Measurements from ENCODE around the gene SLC25A46.
"Not testable (repeated sequence)": the region's sequence is repeated elsewhere in the genome, so short reads cannot be mapped to it uniquely, and the experiment has no call there.

SLC25A46 gene

DNA sequence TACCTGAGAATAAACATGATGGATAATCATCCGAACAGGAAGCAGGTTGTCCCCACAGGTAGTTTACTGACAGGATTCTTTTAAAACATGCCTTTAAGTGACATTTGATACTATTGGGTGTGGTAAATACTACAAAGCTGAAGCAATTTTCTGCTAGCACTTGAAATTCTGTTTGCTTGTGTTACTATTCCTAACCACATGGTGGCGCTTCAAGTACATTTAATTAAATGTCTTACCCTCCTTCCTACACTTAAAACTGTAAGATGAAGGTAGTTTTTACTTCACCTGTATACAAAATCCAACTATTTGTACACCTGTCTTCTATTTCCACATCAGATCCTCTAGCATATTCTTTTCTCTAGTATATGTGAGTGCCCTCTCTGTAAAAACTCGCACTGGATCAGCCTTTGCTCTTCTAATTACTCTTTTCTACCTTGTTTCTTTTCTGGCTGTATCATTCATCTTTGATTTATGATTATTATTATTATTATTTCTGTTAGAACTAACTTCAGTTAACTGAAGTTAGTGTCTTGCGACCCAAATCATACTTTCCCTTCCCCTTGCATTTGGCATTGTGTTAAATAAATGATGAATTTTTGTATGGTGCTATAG is 18.4 kb downstream of the SLC25A46 start:
- peak; percentile 21 for DNase-seq (ENCODE audit: low spot score)

- no peak for DNase-seq (ENCODE audit: low spot score)
Measured at GRCh38 chr5:110760158-110760557, 21.4 kb downstream of the SLC25A46 start.

DNA sequence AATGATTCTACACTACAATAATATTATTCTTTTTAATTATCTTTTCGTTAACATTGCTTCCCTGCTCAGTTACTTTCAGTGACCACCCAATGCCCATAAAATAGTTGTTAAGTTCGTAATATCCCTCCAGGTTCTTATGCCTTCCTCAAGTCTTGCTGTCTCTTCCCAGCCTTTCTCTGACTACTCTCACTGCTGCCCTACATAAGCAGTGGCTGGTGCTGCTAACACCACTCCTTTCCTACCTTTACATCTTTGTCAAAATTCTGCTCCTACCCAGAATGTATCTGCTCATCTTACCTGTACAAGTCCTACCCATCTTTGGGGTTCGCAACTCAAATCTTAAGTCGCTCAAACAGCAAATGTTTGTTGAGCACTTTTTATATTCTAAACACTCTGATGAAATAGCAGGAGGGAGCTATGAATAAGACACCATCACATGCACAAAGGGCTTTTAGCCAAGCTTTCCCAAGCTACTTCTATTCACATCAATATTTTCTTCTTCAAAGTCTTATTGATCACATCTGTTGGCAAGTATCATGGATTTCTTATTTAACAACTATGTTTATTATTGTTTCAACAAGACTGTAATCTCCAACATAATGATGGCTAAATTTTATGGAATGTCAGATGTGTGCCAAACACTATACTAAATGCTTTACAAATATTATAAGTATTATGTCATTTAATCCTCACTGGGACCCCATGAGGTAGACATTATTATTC is 29.5 kb downstream of the SLC25A46 start:
- DNase-seq (ENCODE audit: low spot score) = peak; percentile 17

DNA sequence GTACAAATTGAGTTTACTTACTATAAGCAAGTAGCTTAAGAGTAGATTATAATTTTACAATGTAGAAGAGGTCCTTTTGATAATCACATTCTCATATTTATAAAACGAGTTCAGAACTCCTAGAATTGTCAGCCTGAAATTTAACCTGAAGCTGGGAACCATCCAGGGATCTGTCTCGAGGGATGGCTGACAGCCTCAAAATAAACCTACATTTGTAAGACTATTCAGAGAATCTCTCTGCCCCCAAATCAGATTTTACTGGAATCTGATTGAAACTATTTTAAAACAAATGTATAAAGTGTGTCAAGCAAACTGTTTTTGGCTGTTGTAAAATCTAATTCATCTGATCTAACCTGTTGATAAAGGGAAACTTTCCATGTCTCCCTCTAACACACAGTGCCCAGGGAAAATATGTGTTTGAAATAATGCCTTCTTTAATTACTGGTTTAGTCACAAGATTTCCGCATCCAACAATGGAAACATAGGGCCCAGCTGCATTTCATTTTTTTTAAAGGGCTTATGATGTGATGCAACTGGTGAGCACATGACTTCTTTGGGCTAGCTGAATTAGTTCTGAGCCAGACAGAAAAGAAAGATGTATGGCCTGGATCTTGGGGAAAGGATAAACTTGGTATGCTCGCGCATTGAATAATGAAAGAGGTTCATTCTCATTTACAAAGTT is 30.3 kb downstream of the SLC25A46 start:
- DNase-seq (ENCODE audit: low spot score) = peak; percentile 55

- no peak for DNase-seq (ENCODE audit: low spot score)
Measured at GRCh38 chr5:110770286-110770685, 31.5 kb downstream of the SLC25A46 start.

GRCh38 chr5:110784901-110785300 is 46.1 kb downstream of the SLC25A46 start:
- no peak for DNase-seq (ENCODE audit: low spot score)

DNA sequence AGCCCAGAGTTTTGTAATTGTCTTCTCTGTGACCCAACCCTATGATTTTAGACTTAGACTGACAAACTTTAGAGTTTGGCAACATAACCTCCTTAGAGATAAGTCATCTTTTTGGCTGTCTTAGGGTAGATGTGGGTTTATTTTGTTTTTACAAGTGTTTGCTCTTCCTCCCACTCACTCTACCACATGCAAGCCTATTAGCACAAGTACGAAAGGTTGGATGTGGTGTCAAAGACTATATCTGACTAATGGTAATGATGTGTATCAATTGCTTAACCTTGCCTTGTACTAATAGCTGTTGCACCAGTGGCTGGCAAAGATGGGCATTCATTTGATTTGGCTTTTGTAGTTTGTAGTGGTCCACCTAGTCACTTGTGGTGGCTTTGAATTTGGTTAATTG is 46.5 kb downstream of the SLC25A46 start:
- DNase-seq (ENCODE audit: low spot score) = no peak

DNA sequence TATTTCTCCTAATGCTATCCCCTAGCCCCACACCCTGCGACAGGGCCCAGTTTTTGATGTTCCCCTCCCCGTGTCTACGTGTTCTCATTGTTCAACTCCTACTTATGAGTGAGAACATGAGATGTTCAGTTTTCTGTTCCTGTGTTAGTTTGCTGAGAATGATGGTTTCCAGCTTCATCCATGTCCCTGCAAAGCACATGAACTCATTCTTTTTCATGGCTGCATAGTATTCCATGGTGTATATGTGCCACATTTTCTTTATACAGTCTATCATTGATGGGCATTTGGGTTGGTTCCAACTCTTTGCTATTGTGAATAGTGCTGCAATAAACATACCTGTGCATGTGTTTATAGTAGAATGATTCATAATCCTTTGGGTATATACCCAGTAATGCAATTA is 49.2 kb downstream of the SLC25A46 start:
- DNase-seq (ENCODE audit: low spot score) = not testable (repeated sequence)

DNA sequence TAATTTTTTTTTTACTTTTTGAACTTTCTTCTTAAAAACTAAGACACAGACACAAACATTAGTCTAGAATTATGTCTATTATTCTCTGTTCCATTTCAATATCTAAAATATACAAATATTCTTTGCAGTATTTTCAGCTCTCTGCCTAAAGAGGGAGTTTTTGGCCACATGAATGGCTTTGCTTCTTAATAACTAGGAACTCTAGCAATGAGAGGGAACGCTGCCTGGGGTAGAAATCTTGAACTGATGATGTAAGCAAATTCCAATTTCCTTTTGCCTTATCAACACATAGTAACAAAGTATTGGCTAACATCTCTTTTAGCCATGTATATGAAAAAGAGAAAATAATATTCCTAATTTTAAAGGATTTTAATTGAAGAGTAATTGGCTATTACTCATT is 51.9 kb downstream of the SLC25A46 start:
- peak; percentile 12 for DNase-seq (ENCODE audit: low spot score)

GRCh38 chr5:110802998-110803397 is 64.2 kb downstream of the SLC25A46 start:
- no peak for DNase-seq (ENCODE audit: low spot score)

DNA sequence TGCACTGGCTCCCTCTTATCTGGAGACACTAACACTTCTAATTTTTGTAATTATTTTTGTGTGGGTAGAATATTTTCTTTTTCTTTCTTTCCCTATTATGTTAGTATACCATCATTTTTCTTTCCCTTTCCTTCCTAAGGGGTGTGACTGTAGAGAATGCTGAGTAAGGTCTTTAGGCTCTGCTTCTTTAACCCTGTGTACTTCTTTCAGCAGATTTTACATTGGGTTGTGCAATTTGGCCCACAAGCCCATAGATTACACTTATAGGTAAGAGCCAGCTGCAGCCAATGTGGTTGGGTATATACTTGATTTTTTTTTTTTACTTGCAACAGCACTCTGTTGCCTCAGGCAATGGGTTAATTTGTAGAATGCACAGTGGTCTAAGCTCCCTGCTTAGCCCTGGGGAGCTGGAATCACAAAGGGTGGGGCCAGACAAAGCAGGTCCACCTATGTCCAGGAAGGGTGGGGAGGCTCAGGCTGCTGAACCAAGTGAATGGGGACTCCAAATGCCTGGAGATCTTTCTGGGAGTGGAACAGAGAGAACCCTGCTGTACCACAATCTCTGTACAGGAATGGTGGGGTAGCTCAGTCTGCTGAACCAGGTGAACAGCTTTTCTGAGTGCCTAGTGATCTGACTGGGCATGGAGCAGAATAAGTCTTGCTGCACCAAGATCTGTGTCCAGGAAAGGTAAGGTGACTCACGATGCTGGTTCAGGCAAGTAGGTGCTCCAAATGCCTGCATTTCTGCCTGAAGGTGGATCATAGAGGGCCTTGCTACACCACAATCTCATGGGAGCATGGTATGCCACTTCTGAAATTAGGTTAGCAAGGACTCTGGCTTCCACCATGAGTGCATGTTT is 64.9 kb downstream of the SLC25A46 start:
- DNase-seq (ENCODE audit: low spot score) = no peak

- DNase-seq (ENCODE audit: low spot score) = no peak
Measured at GRCh38 chr5:110807169-110807568, 68.4 kb downstream of the SLC25A46 start.

- no peak for DNase-seq (ENCODE audit: low spot score)
Measured at GRCh38 chr5:110809006-110809405, 70.2 kb downstream of the SLC25A46 start.

Measured in AG20443 (cell line).